ENCODE data around the gene UROC1.

GRCh38 chr3:126461450-126462070, 56.0 kb downstream of the UROC1 start:
- TF ChIP-seq NFIC (IDR thresholded peaks at IDR 0.05), result no peak
- TF ChIP-seq, protein P1, sequence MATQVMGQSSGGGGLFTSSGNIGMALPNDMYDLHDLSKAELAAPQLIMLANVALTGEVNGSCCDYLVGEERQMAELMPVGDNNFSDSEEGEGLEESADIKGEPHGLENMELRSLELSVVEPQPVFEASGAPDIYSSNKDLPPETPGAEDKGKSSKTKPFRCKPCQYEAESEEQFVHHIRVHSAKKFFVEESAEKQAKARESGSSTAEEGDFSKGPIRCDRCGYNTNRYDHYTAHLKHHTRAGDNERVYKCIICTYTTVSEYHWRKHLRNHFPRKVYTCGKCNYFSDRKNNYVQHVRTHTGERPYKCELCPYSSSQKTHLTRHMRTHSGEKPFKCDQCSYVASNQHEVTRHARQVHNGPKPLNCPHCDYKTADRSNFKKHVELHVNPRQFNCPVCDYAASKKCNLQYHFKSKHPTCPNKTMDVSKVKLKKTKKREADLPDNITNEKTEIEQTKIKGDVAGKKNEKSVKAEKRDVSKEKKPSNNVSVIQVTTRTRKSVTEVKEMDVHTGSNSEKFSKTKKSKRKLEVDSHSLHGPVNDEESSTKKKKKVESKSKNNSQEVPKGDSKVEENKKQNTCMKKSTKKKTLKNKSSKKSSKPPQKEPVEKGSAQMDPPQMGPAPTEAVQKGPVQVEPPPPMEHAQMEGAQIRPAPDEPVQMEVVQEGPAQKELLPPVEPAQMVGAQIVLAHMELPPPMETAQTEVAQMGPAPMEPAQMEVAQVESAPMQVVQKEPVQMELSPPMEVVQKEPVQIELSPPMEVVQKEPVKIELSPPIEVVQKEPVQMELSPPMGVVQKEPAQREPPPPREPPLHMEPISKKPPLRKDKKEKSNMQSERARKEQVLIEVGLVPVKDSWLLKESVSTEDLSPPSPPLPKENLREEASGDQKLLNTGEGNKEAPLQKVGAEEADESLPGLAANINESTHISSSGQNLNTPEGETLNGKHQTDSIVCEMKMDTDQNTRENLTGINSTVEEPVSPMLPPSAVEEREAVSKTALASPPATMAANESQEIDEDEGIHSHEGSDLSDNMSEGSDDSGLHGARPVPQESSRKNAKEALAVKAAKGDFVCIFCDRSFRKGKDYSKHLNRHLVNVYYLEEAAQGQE (IDR thresholded peaks at IDR 0.05; ENCODE audit: low read depth), result no peak
- no peak for TF ChIP-seq RAD21 (IDR thresholded peaks at IDR 0.05; ENCODE audit: low read depth)
- no peak for TF ChIP-seq EP300 (IDR thresholded peaks at IDR 0.05; ENCODE audit: borderline replicate concordance)
- no peak for TF ChIP-seq CEBPB (IDR thresholded peaks at IDR 0.05)
- TF ChIP-seq TCF12 (IDR thresholded peaks at IDR 0.05; ENCODE audit: low read depth), result no peak
- no peak for TF ChIP-seq FOXM1 (IDR thresholded peaks at IDR 0.05; ENCODE audit: borderline replicate concordance, low read depth)
- no peak for TF ChIP-seq MAX (IDR thresholded peaks at IDR 0.05)
- no peak for TF ChIP-seq CREB1 (IDR thresholded peaks at IDR 0.05; ENCODE audit: low read depth)

All from Ishikawa (cell line).